ENCODE measurements around the gene SYTL3.
"Not testable (repeated sequence)": the region's sequence is repeated elsewhere in the genome, so short reads cannot be mapped to it uniquely, and the experiment has no call there.

SYTL3 gene

GRCh38 chr6:158669145-158670035 is 19.5 kb downstream of the SYTL3 start:
- no peak for DNase-seq (ENCODE audit: low read depth, low spot score)
- Histone ChIP-seq H3K27me3 (ENCODE audit: insufficient read depth, insufficient read length) (peaks cover 2% of the 10 kb centered on the region), H3K36me3 (ENCODE audit: insufficient read depth, insufficient read length, low read length) (no peaks in the 10 kb centered on the region), H3K9ac (ENCODE audit: insufficient read length, low read depth) (no peak overlapping the region), H3K9me3 (ENCODE audit: insufficient read depth, low read length) (no peaks in the 10 kb centered on the region), H3K4me3 (ENCODE audit: insufficient read length, low read depth) (no peak overlapping the region), H3K4me1 (ENCODE audit: insufficient read depth, insufficient read length) (no peaks in the 10 kb centered on the region)
- TF ChIP-seq ZNF274 (IDR thresholded peaks at IDR 0.05; ENCODE audit: low read depth, low read length) = no peak
- TF ChIP-seq YY1 (IDR thresholded peaks at IDR 0.05; ENCODE audit: insufficient read depth, insufficient read length) = no peak
- no peak for TF ChIP-seq SUZ12 (IDR thresholded peaks at IDR 0.05; ENCODE audit: extremely low read depth, insufficient read depth, insufficient read length)

- not testable (repeated sequence) for DNase-seq (ENCODE audit: low read depth, low spot score); H3K9ac ChIP-seq (ENCODE audit: insufficient read length, low read depth)
Measured at GRCh38 chr6:158672119-158672518, 22.3 kb downstream of the SYTL3 start.

GRCh38 chr6:158672726-158673125 is 22.9 kb downstream of the SYTL3 start:
- Histone ChIP-seq H3K27me3 (ENCODE audit: insufficient read depth, insufficient read length) (no peaks in the 10 kb centered on the region), H3K4me3 (ENCODE audit: insufficient read length, low read depth) (no peak overlapping the region), H3K4me1 (ENCODE audit: insufficient read depth, insufficient read length) (no peaks in the 10 kb centered on the region), H3K9ac (ENCODE audit: insufficient read length, low read depth) (no peak overlapping the region), H3K36me3 (ENCODE audit: insufficient read depth, insufficient read length, low read length) (no peaks in the 10 kb centered on the region), H3K9me3 (ENCODE audit: insufficient read depth, low read length) (no peaks in the 10 kb centered on the region)
- no peak for TF ChIP-seq YY1 (IDR thresholded peaks at IDR 0.05; ENCODE audit: insufficient read depth, insufficient read length)
- no peak for TF ChIP-seq ZNF274 (IDR thresholded peaks at IDR 0.05; ENCODE audit: low read depth, low read length)
- TF ChIP-seq SUZ12 (IDR thresholded peaks at IDR 0.05; ENCODE audit: extremely low read depth, insufficient read depth, insufficient read length) = no peak
- no peak for DNase-seq (ENCODE audit: low read depth, low spot score)

More at GRCh38 chr6:158672119-158672518, 22.3 kb downstream of the SYTL3 start:
- H3K9me3 ChIP-seq (ENCODE audit: insufficient read depth, low read length); H3K4me1 ChIP-seq (ENCODE audit: insufficient read depth, insufficient read length); H3K27me3 ChIP-seq (ENCODE audit: insufficient read depth, insufficient read length); H3K36me3 ChIP-seq (ENCODE audit: insufficient read depth, insufficient read length, low read length); H3K4me3 ChIP-seq (ENCODE audit: insufficient read length, low read depth): not testable (repeated sequence)

- Histone ChIP-seq H3K36me3 (ENCODE audit: insufficient read depth, insufficient read length, low read length) (no peaks in the 10 kb centered on the region), H3K27me3 (ENCODE audit: insufficient read depth, insufficient read length) (no peaks in the 10 kb centered on the region), H3K4me3 (ENCODE audit: insufficient read length, low read depth) (no peak overlapping the region), H3K9me3 (ENCODE audit: insufficient read depth, low read length) (no peaks in the 10 kb centered on the region), H3K9ac (ENCODE audit: insufficient read length, low read depth) (no peak overlapping the region), H3K4me1 (ENCODE audit: insufficient read depth, insufficient read length) (no peaks in the 10 kb centered on the region)
- no peak for TF ChIP-seq SUZ12 (IDR thresholded peaks at IDR 0.05; ENCODE audit: extremely low read depth, insufficient read depth, insufficient read length)
- TF ChIP-seq ZNF274 (IDR thresholded peaks at IDR 0.05; ENCODE audit: low read depth, low read length) = no peak
- no peak for TF ChIP-seq YY1 (IDR thresholded peaks at IDR 0.05; ENCODE audit: insufficient read depth, insufficient read length)
- no peak for DNase-seq (ENCODE audit: low read depth, low spot score)
Measured at GRCh38 chr6:158674342-158675131, 24.7 kb downstream of the SYTL3 start.

GRCh38 chr6:158677094-158677493 is 27.2 kb downstream of the SYTL3 start:
- DNase-seq (ENCODE audit: low read depth, low spot score); H3K4me1 ChIP-seq (ENCODE audit: insufficient read depth, insufficient read length): not testable (repeated sequence)

GRCh38 chr6:158677906-158678578 is 28.2 kb downstream of the SYTL3 start:
- TF ChIP-seq ZNF274 (IDR thresholded peaks at IDR 0.05; ENCODE audit: low read depth, low read length) (no peak), YY1 (IDR thresholded peaks at IDR 0.05; ENCODE audit: insufficient read depth, insufficient read length) (no peak), SUZ12 (IDR thresholded peaks at IDR 0.05; ENCODE audit: extremely low read depth, insufficient read depth, insufficient read length) (no peak)
- H3K4me3 ChIP-seq (ENCODE audit: insufficient read length, low read depth) = no peak overlapping the region
- no peaks in the 10 kb centered on the region for H3K27me3 ChIP-seq (ENCODE audit: insufficient read depth, insufficient read length)
- DNase-seq (ENCODE audit: low read depth, low spot score) = no peak
- no peaks in the 10 kb centered on the region for H3K4me1 ChIP-seq (ENCODE audit: insufficient read depth, insufficient read length)
- H3K36me3 ChIP-seq (ENCODE audit: insufficient read depth, insufficient read length, low read length) = no peaks in the 10 kb centered on the region
- H3K9me3 ChIP-seq (ENCODE audit: insufficient read depth, low read length) = no peaks in the 10 kb centered on the region
- H3K9ac ChIP-seq (ENCODE audit: insufficient read length, low read depth) = no peak overlapping the region

More at GRCh38 chr6:158677094-158677493, 27.2 kb downstream of the SYTL3 start:
- H3K36me3 ChIP-seq (ENCODE audit: insufficient read depth, insufficient read length, low read length); H3K27me3 ChIP-seq (ENCODE audit: insufficient read depth, insufficient read length); H3K4me3 ChIP-seq (ENCODE audit: insufficient read length, low read depth); H3K9ac ChIP-seq (ENCODE audit: insufficient read length, low read depth); H3K9me3 ChIP-seq (ENCODE audit: insufficient read depth, low read length): not testable (repeated sequence)

- H3K27me3 ChIP-seq (ENCODE audit: insufficient read depth, insufficient read length) = no peaks in the 10 kb centered on the region
- no peak for DNase-seq (ENCODE audit: low read depth, low spot score)
- no peaks in the 10 kb centered on the region for H3K9me3 ChIP-seq (ENCODE audit: insufficient read depth, low read length)
- TF ChIP-seq ZNF274 (IDR thresholded peaks at IDR 0.05; ENCODE audit: low read depth, low read length) (no peak), YY1 (IDR thresholded peaks at IDR 0.05; ENCODE audit: insufficient read depth, insufficient read length) (no peak), SUZ12 (IDR thresholded peaks at IDR 0.05; ENCODE audit: extremely low read depth, insufficient read depth, insufficient read length) (no peak)
- no peaks in the 10 kb centered on the region for H3K4me1 ChIP-seq (ENCODE audit: insufficient read depth, insufficient read length)
- no peaks in the 10 kb centered on the region for H3K36me3 ChIP-seq (ENCODE audit: insufficient read depth, insufficient read length, low read length)
- no peak overlapping the region for H3K4me3 ChIP-seq (ENCODE audit: insufficient read length, low read depth)
- H3K9ac ChIP-seq (ENCODE audit: insufficient read length, low read depth) = no peak overlapping the region
Measured at GRCh38 chr6:158680015-158680414, 30.2 kb downstream of the SYTL3 start.

Measured in NT2/D1 (cell line).